ENCODE measurements around the gene SGMS1. TPM values are rescaled to one million over a fixed set of nuclear protein-coding genes. Genes with fewer than 3 reads are reported as not detected.
"Not testable (repeated sequence)": the region's sequence is repeated elsewhere in the genome, so short reads cannot be mapped to it uniquely, and the experiment has no call there.

Gene SGMS1
- total RNA-seq, 4 donors from 2014 or later, result 107 to 234 (median 134) TPM

DNA sequence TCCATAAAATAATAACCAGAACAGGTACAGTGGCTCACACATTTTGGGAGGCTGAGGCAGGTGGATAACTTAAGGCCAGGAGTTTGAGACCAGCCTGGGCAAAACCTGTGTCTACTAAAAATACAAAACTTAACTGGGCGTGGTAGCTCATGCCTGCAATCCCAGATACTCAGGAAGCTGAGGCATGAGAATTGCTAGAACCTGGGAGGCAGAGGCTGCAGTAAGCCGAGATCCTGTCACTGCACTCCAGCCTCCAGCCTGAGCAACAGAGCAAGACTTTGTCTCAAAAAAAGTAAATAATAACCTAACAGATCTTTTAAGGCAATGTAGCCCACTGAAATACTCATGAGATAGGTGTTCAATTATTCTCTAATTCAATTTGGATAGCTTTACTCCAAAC lies 265.3 kb downstream of the SGMS1 start:
- WGBS, 2 donors, result 84 to 90% methylated on average over 2 of the region's 2 CpGs
- Histone ChIP-seq H3K4me1 (peaks cover 0 to 44% (median 16%) of the 10 kb centered on the region in 4 donors), H3K27me3 (no peaks in the 10 kb centered on the region), H3K4me3 (no peak overlapping the region), H3K36me3 (peaks cover 0 to 8% (median 0%) of the 10 kb centered on the region in 3 donors), H3K9me3 (no peaks in the 10 kb centered on the region), H3K27ac (peak overlapping the region in 1 of 4 donors; percentile 44)
- TF ChIP-seq, protein P1, sequence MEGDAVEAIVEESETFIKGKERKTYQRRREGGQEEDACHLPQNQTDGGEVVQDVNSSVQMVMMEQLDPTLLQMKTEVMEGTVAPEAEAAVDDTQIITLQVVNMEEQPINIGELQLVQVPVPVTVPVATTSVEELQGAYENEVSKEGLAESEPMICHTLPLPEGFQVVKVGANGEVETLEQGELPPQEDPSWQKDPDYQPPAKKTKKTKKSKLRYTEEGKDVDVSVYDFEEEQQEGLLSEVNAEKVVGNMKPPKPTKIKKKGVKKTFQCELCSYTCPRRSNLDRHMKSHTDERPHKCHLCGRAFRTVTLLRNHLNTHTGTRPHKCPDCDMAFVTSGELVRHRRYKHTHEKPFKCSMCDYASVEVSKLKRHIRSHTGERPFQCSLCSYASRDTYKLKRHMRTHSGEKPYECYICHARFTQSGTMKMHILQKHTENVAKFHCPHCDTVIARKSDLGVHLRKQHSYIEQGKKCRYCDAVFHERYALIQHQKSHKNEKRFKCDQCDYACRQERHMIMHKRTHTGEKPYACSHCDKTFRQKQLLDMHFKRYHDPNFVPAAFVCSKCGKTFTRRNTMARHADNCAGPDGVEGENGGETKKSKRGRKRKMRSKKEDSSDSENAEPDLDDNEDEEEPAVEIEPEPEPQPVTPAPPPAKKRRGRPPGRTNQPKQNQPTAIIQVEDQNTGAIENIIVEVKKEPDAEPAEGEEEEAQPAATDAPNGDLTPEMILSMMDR (IDR thresholded peaks at IDR 0.05), result no peak
- no peak for TF ChIP-seq POLR2A (IDR thresholded peaks at IDR 0.05)
- no peak for TF ChIP-seq EP300 (IDR thresholded peaks at IDR 0.05)
- DNase-seq (ENCODE audit: low spot score in 2 of 2), result no peak

GRCh38 chr10:50356481-50356832 lies 267.3 kb downstream of the SGMS1 start:
- 48 to 62% methylated on average over 1 of the region's 1 CpG for WGBS, 2 donors
- peaks cover 0 to 43% (median 16%) of the 10 kb centered on the region in 4 donors for H3K4me1 ChIP-seq
- H3K27ac ChIP-seq; H3K4me3 ChIP-seq; H3K9me3 ChIP-seq; H3K27me3 ChIP-seq; DNase-seq (ENCODE audit: low spot score in 2 of 2); H3K36me3 ChIP-seq: not testable (repeated sequence)

DNA sequence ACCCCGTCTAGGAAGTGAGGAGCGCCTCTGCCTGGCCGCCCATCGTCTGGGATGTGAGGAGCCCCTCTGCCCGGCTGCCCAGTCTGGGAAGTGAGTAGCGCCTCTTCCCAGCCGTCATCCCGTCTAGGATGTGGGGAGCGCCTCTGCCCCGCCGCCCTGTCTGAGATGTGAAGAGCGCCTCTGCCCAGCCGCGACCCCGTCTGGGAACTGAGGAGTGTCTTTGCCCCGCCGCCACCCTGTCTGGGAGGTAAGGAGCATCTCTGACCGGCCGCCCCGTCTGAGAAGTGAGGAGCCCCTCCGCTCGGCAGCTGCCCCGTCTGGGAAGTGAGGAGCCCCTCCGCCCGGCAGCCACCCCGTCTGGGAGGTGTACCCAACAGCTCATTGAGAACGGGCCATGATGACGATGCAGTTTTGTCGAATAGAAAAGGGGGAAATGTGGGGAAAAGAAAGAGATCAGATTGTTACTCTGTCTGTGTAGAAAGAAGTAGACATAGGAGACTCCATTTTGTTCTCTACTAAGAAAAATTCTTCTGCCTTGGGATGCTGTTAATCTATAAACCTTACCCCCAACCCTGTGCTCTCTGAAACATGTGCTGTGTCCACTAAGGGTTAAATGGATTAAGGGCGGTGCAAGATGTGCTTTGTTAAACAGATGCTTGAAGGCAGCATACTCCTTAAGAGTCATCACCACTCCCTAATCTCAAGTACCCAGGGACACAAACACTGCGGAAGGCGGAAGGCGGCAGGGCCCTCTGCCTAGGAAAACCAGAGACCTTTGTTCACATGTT lies 267.9 kb downstream of the SGMS1 start:
- H3K4me3 ChIP-seq, H3K9me3 ChIP-seq: not testable (repeated sequence)
- 89% methylated on average over 24 to 32 of the region's 33 CpGs for WGBS, 2 donors

DNA sequence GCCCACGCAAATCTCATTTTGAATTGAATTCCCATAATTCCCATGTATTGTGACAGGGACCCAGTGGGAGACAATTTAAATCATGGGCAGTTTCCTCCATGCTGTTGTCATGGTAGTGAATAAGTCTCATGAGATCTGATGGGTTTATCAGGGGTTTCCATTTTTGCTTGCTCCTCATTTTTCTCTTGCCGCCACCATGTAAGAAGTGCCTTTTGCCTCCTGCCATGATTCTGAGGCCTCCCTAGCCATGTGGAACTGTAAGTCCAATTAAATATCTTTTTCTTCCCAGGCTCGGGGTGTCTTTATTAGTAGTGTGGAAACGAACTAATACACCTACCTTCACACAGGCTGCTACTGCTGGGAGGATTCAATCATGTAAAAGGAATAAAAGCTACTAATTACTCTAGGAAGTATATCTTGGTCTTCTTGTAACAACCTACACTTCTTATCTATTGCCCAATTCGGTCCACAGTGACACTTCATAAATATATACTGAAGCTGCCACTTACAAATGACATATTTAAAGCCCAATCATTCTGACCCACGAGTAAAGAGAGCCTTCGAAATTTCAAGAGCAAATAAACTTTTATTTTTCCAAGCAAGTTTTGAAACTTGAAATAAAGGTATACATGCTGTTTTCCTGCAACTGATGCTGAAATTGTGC lies 272.1 kb downstream of the SGMS1 start:
- no peak for TF ChIP-seq EP300 (IDR thresholded peaks at IDR 0.05)
- TF ChIP-seq, protein P1 (IDR thresholded peaks at IDR 0.05), result no peak
- no peak for TF ChIP-seq POLR2A (IDR thresholded peaks at IDR 0.05)
- Histone ChIP-seq H3K27ac (no peak overlapping the region), H3K4me1 (peaks cover 0 to 13% (median 5%) of the 10 kb centered on the region in 4 donors), H3K4me3 (no peak overlapping the region), H3K9me3 (peaks cover 0 to 8% (median 0%) of the 10 kb centered on the region in 4 donors), H3K36me3 (peaks cover 0 to 11% (median 0%) of the 10 kb centered on the region in 3 donors), H3K27me3 (no peaks in the 10 kb centered on the region)
- no peak for DNase-seq (ENCODE audit: low spot score in 2 of 2)
- WGBS, 2 donors, result 93 to 95% methylated on average over 7 of the region's 7 CpGs

More for the DNA sequence above, 267.9 kb downstream of the SGMS1 start:
- not testable (repeated sequence) for H3K27me3 ChIP-seq; DNase-seq (ENCODE audit: low spot score in 2 of 2); H3K36me3 ChIP-seq; H3K27ac ChIP-seq
- peaks cover 0 to 37% (median 16%) of the 10 kb centered on the region in 4 donors for H3K4me1 ChIP-seq

- H3K36me3 ChIP-seq, result peaks cover 0 to 6% (median 0%) of the 10 kb centered on the region in 3 donors
- no peak overlapping the region for H3K4me3 ChIP-seq
- peaks cover 0 to 19% (median 5%) of the 10 kb centered on the region in 4 donors for H3K4me1 ChIP-seq
- WGBS, 2 donors, result 91 to 95% methylated on average over 5 of the region's 5 CpGs
- no peaks in the 10 kb centered on the region for H3K27me3 ChIP-seq
- no peak for TF ChIP-seq POLR2A (IDR thresholded peaks at IDR 0.05)
- peaks cover 0 to 8% (median 0%) of the 10 kb centered on the region in 4 donors for H3K9me3 ChIP-seq
- no peak for DNase-seq (ENCODE audit: low spot score in 2 of 2)
- no peak overlapping the region for H3K27ac ChIP-seq
Measured at GRCh38 chr10:50350366-50350765, 273.4 kb downstream of the SGMS1 start.

GRCh38 chr10:50349554-50349953 lies 274.2 kb downstream of the SGMS1 start:
- no peak for TF ChIP-seq EP300 (IDR thresholded peaks at IDR 0.05)
- H3K36me3 ChIP-seq, result peaks cover 0 to 3% (median 0%) of the 10 kb centered on the region in 3 donors
- 93 to 98% methylated on average over 1 of the region's 1 CpG for WGBS, 2 donors
- peaks cover 0 to 23% (median 5%) of the 10 kb centered on the region in 4 donors for H3K4me1 ChIP-seq
- no peaks in the 10 kb centered on the region for H3K27me3 ChIP-seq
- DNase-seq (ENCODE audit: low spot score in 2 of 2), result no peak
- H3K27ac ChIP-seq, result no peak overlapping the region
- H3K4me3 ChIP-seq, result no peak overlapping the region
- peaks cover 0 to 8% (median 0%) of the 10 kb centered on the region in 4 donors for H3K9me3 ChIP-seq

DNA sequence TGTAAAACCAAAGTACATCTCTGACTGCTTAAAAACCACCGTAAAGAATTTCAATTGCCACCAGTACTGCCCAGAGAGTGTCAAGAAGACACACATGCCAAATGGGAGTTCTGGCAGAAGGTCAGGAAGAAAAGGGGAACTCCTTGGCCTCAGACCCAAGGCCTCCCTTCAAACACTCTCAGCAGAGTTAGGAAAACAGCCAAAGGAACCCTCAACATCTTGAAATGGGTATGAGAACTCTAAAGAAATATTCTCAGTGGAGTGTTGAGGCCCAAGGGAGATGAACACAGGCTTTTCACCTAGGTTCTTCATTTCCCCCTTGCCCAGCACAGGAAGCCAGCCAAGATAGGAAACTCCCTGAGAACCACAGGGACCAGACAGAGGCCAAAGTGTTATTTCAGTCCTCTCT lies 276.4 kb downstream of the SGMS1 start:
- TF ChIP-seq, protein P1 (IDR thresholded peaks at IDR 0.05), result no peak
- TF ChIP-seq POLR2A (IDR thresholded peaks at IDR 0.05) (no peak), EP300 (IDR thresholded peaks at IDR 0.05) (no peak)
- DNase-seq (ENCODE audit: low spot score in 2 of 2), result no peak
- WGBS, 2 donors, result 50 to 52% methylated on average over 1 of the region's 1 CpG
- Histone ChIP-seq H3K27ac (no peak overlapping the region), H3K4me3 (no peak overlapping the region), H3K4me1 (peaks cover 0 to 24% (median 5%) of the 10 kb centered on the region in 4 donors), H3K36me3 (peaks cover 0 to 22% (median 2%) of the 10 kb centered on the region in 3 donors), H3K9me3 (peaks cover 0 to 8% (median 0%) of the 10 kb centered on the region in 4 donors), H3K27me3 (no peaks in the 10 kb centered on the region)
